Measurements from ENCODE around the gene RAB11B. TPM values are rescaled to one million over a fixed set of nuclear protein-coding genes. Genes with fewer than 3 reads are reported as not detected.

RAB11B gene
- total RNA-seq, 1 donor from 2014 or later = 86.1 TPM

Other genes with a start within 250 kb of the RAB11B start
- gene FBN3, start 240.8 kb upstream of the RAB11B start, total RNA-seq = not detected in 2 replicates
- 29.1 and 30.0 TPM in 2 replicates for gene CERS4, start 181.0 kb upstream of the RAB11B start, total RNA-seq
- 90.0 and 90.2 TPM in 2 replicates for gene CD320, start 82.0 kb upstream of the RAB11B start, total RNA-seq
- gene NDUFA7, start 69.0 kb upstream of the RAB11B start, total RNA-seq = 48.6 and 54.5 TPM in 2 replicates
- 1,945 and 1,967 TPM in 2 replicates for gene RPS28, start 68.9 kb upstream of the RAB11B start, total RNA-seq
- 0.89 and 1.7 TPM in 2 replicates for gene KANK3, start 47.1 kb upstream of the RAB11B start, total RNA-seq
- 7.1 and 7.4 TPM in 2 replicates for gene ANGPTL4, start 26.2 kb upstream of the RAB11B start, total RNA-seq
- 10.2 and 13.0 TPM in 2 replicates for gene MARCHF2, start 22.9 kb downstream of the RAB11B start, total RNA-seq
- 336 and 347 TPM in 2 replicates for gene HNRNPM, start 54.6 kb downstream of the RAB11B start, total RNA-seq
- gene PRAM1, start 112.3 kb downstream of the RAB11B start, total RNA-seq = 0.43 and 0.83 TPM in 2 replicates
- gene ZNF414, start 123.8 kb downstream of the RAB11B start, total RNA-seq = 22.5 and 23.6 TPM in 2 replicates
- 43.9 and 47.4 TPM in 2 replicates for gene MYO1F, start 187.1 kb downstream of the RAB11B start, total RNA-seq
- gene ADAMTS10, start 220.4 kb downstream of the RAB11B start, total RNA-seq = 0.71 and 0.80 TPM in 2 replicates
- not detected in 2 replicates for gene NFILZ, start 240.3 kb downstream of the RAB11B start, total RNA-seq